ENCODE results near the gene ZNF362.

Gene ZNF362

GRCh38 chr1:33259879-33260278 is 3.6 kb downstream of the ZNF362 start:
- no peak overlapping the region for H3K4me3 ChIP-seq (ENCODE audit: low read length)
- TF ChIP-seq, protein P1, sequence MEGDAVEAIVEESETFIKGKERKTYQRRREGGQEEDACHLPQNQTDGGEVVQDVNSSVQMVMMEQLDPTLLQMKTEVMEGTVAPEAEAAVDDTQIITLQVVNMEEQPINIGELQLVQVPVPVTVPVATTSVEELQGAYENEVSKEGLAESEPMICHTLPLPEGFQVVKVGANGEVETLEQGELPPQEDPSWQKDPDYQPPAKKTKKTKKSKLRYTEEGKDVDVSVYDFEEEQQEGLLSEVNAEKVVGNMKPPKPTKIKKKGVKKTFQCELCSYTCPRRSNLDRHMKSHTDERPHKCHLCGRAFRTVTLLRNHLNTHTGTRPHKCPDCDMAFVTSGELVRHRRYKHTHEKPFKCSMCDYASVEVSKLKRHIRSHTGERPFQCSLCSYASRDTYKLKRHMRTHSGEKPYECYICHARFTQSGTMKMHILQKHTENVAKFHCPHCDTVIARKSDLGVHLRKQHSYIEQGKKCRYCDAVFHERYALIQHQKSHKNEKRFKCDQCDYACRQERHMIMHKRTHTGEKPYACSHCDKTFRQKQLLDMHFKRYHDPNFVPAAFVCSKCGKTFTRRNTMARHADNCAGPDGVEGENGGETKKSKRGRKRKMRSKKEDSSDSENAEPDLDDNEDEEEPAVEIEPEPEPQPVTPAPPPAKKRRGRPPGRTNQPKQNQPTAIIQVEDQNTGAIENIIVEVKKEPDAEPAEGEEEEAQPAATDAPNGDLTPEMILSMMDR (IDR thresholded peaks at IDR 0.05; ENCODE audit: insufficient read depth, low read depth, low read length, missing control alignments), result no peak
- no peak for DNase-seq (ENCODE audit: low read depth)

DNA sequence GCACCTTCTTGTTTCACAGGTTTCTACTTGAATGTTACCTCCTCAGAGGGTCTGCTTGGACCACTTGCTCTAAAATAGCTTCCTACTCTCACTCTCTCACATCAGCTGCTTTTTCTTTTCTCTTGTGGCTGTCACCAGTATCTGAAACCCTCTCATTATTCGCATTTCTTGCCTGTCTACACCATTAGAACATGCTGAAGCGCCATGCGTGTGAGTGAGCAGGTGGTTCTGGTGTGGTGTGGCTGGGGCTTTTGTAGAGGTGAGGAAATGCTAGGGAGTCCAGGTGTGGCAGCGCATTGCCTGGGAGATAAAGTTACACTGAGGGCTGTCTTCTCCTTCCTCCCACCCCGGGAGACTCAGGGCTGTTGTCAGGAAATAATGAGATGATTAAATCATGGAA is 4.1 kb downstream of the ZNF362 start:
- no peak for DNase-seq (ENCODE audit: low read depth)
- TF ChIP-seq, protein P1 (IDR thresholded peaks at IDR 0.05; ENCODE audit: insufficient read depth, low read depth, low read length, missing control alignments), result no peak
- H3K4me3 ChIP-seq (ENCODE audit: low read length), result no peak overlapping the region

GRCh38 chr1:33261344-33261743 is 5.1 kb downstream of the ZNF362 start:
- no peak overlapping the region for H3K4me3 ChIP-seq (ENCODE audit: low read length)
- DNase-seq (ENCODE audit: low read depth), result no peak
- TF ChIP-seq, protein P1 (IDR thresholded peaks at IDR 0.05; ENCODE audit: insufficient read depth, low read depth, low read length, missing control alignments), result no peak

- TF ChIP-seq, protein P1 (IDR thresholded peaks at IDR 0.05; ENCODE audit: insufficient read depth, low read depth, low read length, missing control alignments), result no peak
- no peak overlapping the region for H3K4me3 ChIP-seq (ENCODE audit: low read length)
- no peak for DNase-seq (ENCODE audit: low read depth)
Measured at GRCh38 chr1:33263890-33264504, 7.7 kb downstream of the ZNF362 start.

- no peak overlapping the region for H3K4me3 ChIP-seq (ENCODE audit: low read length)
- TF ChIP-seq, protein P1 (IDR thresholded peaks at IDR 0.05; ENCODE audit: insufficient read depth, low read depth, low read length, missing control alignments), result no peak
- no peak for DNase-seq (ENCODE audit: low read depth)
Measured at GRCh38 chr1:33265780-33266605, 9.7 kb downstream of the ZNF362 start.

DNA sequence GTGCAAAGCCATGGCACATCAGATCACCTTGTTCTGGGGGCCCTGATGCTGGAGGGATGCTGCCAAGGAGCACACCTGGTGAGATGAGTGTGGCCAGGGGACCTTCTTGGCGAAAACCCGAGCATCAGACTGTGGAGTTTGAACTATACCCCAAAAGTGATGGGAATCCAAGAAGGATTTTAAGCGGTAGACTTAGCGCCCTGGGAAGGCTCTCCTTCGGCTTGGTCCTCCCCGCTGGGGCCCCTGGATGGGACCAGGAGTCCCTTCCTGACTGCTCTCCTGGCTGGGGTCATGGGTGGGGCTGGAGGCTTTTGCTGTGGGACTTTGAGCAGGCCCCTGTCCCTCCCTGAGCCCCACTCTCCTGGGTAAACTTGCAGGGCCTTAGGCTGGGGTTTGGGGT is 10.5 kb downstream of the ZNF362 start:
- H3K4me3 ChIP-seq (ENCODE audit: low read length), result no peak overlapping the region
- no peak for DNase-seq (ENCODE audit: low read depth)
- TF ChIP-seq, protein P1 (IDR thresholded peaks at IDR 0.05; ENCODE audit: insufficient read depth, low read depth, low read length, missing control alignments), result no peak
